22Rv1 (cell line): ENCODE data around the gene REXO4.

Experiments
- CTCF ChIP-seq: fragments of 450-650 bp; IDR thresholded peaks from 2 replicates; pipeline ENCODE4 v1.5.1; 2017; ENCODE audit warnings: mild to moderate bottlenecking
- ZFX ChIP-seq: fragments of 450-650 bp; IDR thresholded peaks from 2 replicates; pipeline ENCODE4 v1.6.1; 2017; ENCODE audit warnings: antibody characterized with exemption, borderline replicate concordance

DNA sequence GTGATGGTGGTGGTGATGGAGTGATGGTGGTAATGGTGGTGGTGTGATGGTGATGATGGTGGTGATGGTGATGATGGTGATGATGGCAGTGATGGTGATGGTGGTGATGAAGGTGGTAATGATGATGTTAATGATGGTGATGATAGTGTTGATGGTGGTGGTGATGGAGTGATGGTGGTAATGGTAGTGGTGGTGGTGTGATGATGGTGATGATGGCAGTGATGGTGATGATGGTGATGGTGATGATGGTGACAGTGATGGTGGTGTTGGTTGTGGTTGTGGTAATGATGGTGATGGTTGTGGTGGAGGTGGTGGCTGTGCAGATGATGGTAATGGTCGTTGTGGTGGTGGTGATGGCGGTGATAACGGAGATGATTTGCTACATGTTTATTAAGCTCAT lies 34.4 kb downstream of the REXO4 start:
- TF ChIP-seq CTCF (no peak), ZFX (no peak)
